ENCODE measurements around the gene LEP.
A peak's percentile ranks its signal among the peaks of the same experiment; 100 is the strongest.

LEP gene

GRCh38 chr7:128259131-128260061 lies 18.3 kb downstream of the LEP start:
- Histone ChIP-seq H3K9me3 (ENCODE audit: control insufficient read depth in 5 of 5, low read length in 5 of 5) (no peaks in the 10 kb centered on the region), H3K4me1 (ENCODE audit: control insufficient read depth in 5 of 5, insufficient read depth in 5 of 5, low read length in 5 of 5) (peaks cover 0 to 53% (median 18%) of the 10 kb centered on the region in 5 donors), H3K27ac (ENCODE audit: low read depth, low read length) (peak overlapping the region; percentile 33), H3K36me3 (ENCODE audit: control insufficient read depth in 5 of 5, insufficient read depth in 5 of 5, low read length in 5 of 5) (peaks cover 0 to 12% (median 6%) of the 10 kb centered on the region in 5 donors), H3K4me3 (ENCODE audit: low read depth in 1 of 5, low read length in 5 of 5) (no peak overlapping the region), H3K9ac (ENCODE audit: low read length in 5 of 5) (no peak overlapping the region), H3K27me3 (ENCODE audit: control insufficient read depth in 5 of 5, insufficient read depth in 4 of 5, low read length in 5 of 5) (no peaks in the 10 kb centered on the region)

GRCh38 chr7:128260069-128260795 lies 19.2 kb downstream of the LEP start:
- Histone ChIP-seq H3K9ac (ENCODE audit: low read length in 5 of 5) (no peak overlapping the region), H3K27me3 (ENCODE audit: control insufficient read depth in 5 of 5, insufficient read depth in 4 of 5, low read length in 5 of 5) (no peaks in the 10 kb centered on the region), H3K4me3 (ENCODE audit: low read depth in 1 of 5, low read length in 5 of 5) (no peak overlapping the region), H3K27ac (ENCODE audit: low read depth, low read length) (no peak overlapping the region), H3K36me3 (ENCODE audit: control insufficient read depth in 5 of 5, insufficient read depth in 5 of 5, low read length in 5 of 5) (peaks cover 0 to 4% (median 0%) of the 10 kb centered on the region in 5 donors), H3K9me3 (ENCODE audit: control insufficient read depth in 5 of 5, low read length in 5 of 5) (no peaks in the 10 kb centered on the region), H3K4me1 (ENCODE audit: control insufficient read depth in 5 of 5, insufficient read depth in 5 of 5, low read length in 5 of 5) (peaks cover 0 to 54% (median 24%) of the 10 kb centered on the region in 5 donors)

GRCh38 chr7:128262273-128263028 lies 21.4 kb downstream of the LEP start:
- peaks cover 0 to 4% (median 0%) of the 10 kb centered on the region in 5 donors for H3K27me3 ChIP-seq (ENCODE audit: control insufficient read depth in 5 of 5, insufficient read depth in 4 of 5, low read length in 5 of 5)
- H3K36me3 ChIP-seq (ENCODE audit: control insufficient read depth in 5 of 5, insufficient read depth in 5 of 5, low read length in 5 of 5), result no peaks in the 10 kb centered on the region
- no peak overlapping the region for H3K27ac ChIP-seq (ENCODE audit: low read depth, low read length)
- H3K9me3 ChIP-seq (ENCODE audit: control insufficient read depth in 5 of 5, low read length in 5 of 5), result no peaks in the 10 kb centered on the region
- H3K4me1 ChIP-seq (ENCODE audit: control insufficient read depth in 5 of 5, insufficient read depth in 5 of 5, low read length in 5 of 5), result peaks cover 0 to 60% (median 38%) of the 10 kb centered on the region in 5 donors
- no peak overlapping the region for H3K9ac ChIP-seq (ENCODE audit: low read length in 5 of 5)
- no peak overlapping the region for H3K4me3 ChIP-seq (ENCODE audit: low read depth in 1 of 5, low read length in 5 of 5)

GRCh38 chr7:128263420-128263819 lies 22.3 kb downstream of the LEP start:
- Histone ChIP-seq H3K27me3 (ENCODE audit: control insufficient read depth in 5 of 5, insufficient read depth in 4 of 5, low read length in 5 of 5) (peaks cover 0 to 8% (median 0%) of the 10 kb centered on the region in 5 donors), H3K27ac (ENCODE audit: low read depth, low read length) (peak overlapping the region; percentile 63), H3K4me1 (ENCODE audit: control insufficient read depth in 5 of 5, insufficient read depth in 5 of 5, low read length in 5 of 5) (peaks cover 0 to 60% (median 40%) of the 10 kb centered on the region in 5 donors), H3K9ac (ENCODE audit: low read length in 5 of 5) (peak overlapping the region in 1 of 5 donors; percentile 18), H3K36me3 (ENCODE audit: control insufficient read depth in 5 of 5, insufficient read depth in 5 of 5, low read length in 5 of 5) (no peaks in the 10 kb centered on the region), H3K9me3 (ENCODE audit: control insufficient read depth in 5 of 5, low read length in 5 of 5) (no peaks in the 10 kb centered on the region), H3K4me3 (ENCODE audit: low read depth in 1 of 5, low read length in 5 of 5) (no peak overlapping the region)

GRCh38 chr7:128264477-128264876 lies 23.4 kb downstream of the LEP start:
- Histone ChIP-seq H3K4me3 (ENCODE audit: low read depth in 1 of 5, low read length in 5 of 5) (no peak overlapping the region), H3K36me3 (ENCODE audit: control insufficient read depth in 5 of 5, insufficient read depth in 5 of 5, low read length in 5 of 5) (no peaks in the 10 kb centered on the region), H3K27me3 (ENCODE audit: control insufficient read depth in 5 of 5, insufficient read depth in 4 of 5, low read length in 5 of 5) (peaks cover 0 to 8% (median 0%) of the 10 kb centered on the region in 5 donors), H3K27ac (ENCODE audit: low read depth, low read length) (peak overlapping the region; percentile 63), H3K4me1 (ENCODE audit: control insufficient read depth in 5 of 5, insufficient read depth in 5 of 5, low read length in 5 of 5) (peaks cover 0 to 54% (median 40%) of the 10 kb centered on the region in 5 donors), H3K9me3 (ENCODE audit: control insufficient read depth in 5 of 5, low read length in 5 of 5) (no peaks in the 10 kb centered on the region), H3K9ac (ENCODE audit: low read length in 5 of 5) (no peak overlapping the region)

DNA sequence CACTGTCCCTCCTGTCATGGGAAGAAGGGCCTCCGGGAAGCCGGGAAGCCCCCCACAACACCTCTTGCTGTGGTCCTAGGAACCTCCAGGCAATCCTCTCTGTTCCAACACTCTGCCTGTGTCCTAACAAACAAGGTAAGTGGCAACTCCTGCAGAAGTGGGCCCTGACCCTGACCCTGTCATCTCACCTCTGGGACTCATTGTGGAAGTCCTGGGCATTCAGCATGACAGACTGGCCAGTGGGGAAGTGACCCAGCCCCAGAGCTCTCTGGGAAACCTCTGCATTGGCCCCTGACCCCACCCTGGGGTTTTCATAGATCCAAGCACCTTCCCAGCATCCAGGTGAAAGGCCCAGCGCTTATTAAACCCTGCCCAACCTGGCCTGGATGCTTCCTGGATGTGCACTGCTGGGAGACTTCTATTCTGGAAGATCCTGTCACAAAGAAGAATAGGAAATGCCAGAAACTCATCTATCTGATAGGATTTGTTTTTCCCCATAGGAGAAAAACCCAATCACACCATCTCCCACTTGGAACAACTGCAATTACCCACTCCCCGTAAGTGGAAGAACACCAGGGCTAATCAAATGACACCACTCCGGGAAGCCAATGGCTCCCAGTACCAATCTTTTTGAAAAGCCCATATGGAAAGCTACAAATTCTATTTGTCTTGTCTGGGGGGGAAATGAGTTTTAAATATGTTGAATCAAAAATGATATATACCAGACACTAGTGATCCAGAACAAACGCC lies 24.3 kb downstream of the LEP start:
- peaks cover 0 to 8% (median 0%) of the 10 kb centered on the region in 5 donors for H3K27me3 ChIP-seq (ENCODE audit: control insufficient read depth in 5 of 5, insufficient read depth in 4 of 5, low read length in 5 of 5)
- no peak overlapping the region for H3K4me3 ChIP-seq (ENCODE audit: low read depth in 1 of 5, low read length in 5 of 5)
- peaks cover 0 to 54% (median 40%) of the 10 kb centered on the region in 5 donors for H3K4me1 ChIP-seq (ENCODE audit: control insufficient read depth in 5 of 5, insufficient read depth in 5 of 5, low read length in 5 of 5)
- H3K27ac ChIP-seq (ENCODE audit: low read depth, low read length), result peak overlapping the region; percentile 73
- H3K36me3 ChIP-seq (ENCODE audit: control insufficient read depth in 5 of 5, insufficient read depth in 5 of 5, low read length in 5 of 5), result no peaks in the 10 kb centered on the region
- no peaks in the 10 kb centered on the region for H3K9me3 ChIP-seq (ENCODE audit: control insufficient read depth in 5 of 5, low read length in 5 of 5)
- no peak overlapping the region for H3K9ac ChIP-seq (ENCODE audit: low read length in 5 of 5)

DNA sequence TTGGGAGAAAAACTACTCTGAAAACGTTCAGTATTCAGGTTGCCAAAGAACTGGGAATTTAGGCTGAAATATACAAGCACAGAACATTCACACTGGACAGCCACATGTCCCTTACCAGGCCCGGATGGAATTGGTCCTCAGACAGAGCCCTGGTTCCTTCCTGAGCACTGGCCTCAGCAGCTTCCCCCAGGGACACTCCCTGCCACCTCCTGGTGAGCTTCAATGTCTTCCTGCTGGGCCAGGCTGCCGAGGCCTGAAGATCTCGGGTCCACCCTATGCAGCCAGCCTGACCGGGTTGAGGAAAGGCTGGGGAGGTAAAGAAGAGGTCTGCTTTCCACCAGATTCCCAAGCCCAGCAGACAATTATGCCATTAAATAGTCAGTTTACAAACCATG lies 24.8 kb downstream of the LEP start:
- Histone ChIP-seq H3K4me3 (ENCODE audit: low read depth in 1 of 5, low read length in 5 of 5) (no peak overlapping the region), H3K27ac (ENCODE audit: low read depth, low read length) (peak overlapping the region; percentile 73), H3K9ac (ENCODE audit: low read length in 5 of 5) (no peak overlapping the region), H3K36me3 (ENCODE audit: control insufficient read depth in 5 of 5, insufficient read depth in 5 of 5, low read length in 5 of 5) (no peaks in the 10 kb centered on the region), H3K9me3 (ENCODE audit: control insufficient read depth in 5 of 5, low read length in 5 of 5) (no peaks in the 10 kb centered on the region), H3K4me1 (ENCODE audit: control insufficient read depth in 5 of 5, insufficient read depth in 5 of 5, low read length in 5 of 5) (peaks cover 0 to 59% (median 44%) of the 10 kb centered on the region in 5 donors), H3K27me3 (ENCODE audit: control insufficient read depth in 5 of 5, insufficient read depth in 4 of 5, low read length in 5 of 5) (peaks cover 0 to 12% (median 0%) of the 10 kb centered on the region in 5 donors)

DNA sequence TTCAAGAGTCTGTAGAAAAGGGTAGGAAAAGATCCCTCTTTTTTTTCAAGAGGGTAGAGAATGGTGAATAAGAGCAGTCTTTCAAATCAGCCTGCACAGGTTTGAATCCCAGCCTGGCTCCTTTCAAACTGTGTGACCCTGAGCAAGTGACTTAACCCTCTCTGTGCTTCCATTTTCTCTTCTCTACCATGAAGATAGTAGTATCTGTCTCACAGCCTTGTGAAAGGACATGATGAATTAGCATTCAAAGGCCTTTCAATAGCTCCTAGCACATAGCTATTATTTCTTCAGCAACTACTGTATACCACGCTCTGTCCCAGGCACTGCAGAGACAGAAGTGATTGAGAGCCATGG lies 25.4 kb downstream of the LEP start:
- Histone ChIP-seq H3K27me3 (ENCODE audit: control insufficient read depth in 5 of 5, insufficient read depth in 4 of 5, low read length in 5 of 5) (peaks cover 0 to 16% (median 0%) of the 10 kb centered on the region in 5 donors), H3K36me3 (ENCODE audit: control insufficient read depth in 5 of 5, insufficient read depth in 5 of 5, low read length in 5 of 5) (no peaks in the 10 kb centered on the region), H3K4me1 (ENCODE audit: control insufficient read depth in 5 of 5, insufficient read depth in 5 of 5, low read length in 5 of 5) (peaks cover 0 to 65% (median 50%) of the 10 kb centered on the region in 5 donors), H3K27ac (ENCODE audit: low read depth, low read length) (peak overlapping the region; percentile 73), H3K9ac (ENCODE audit: low read length in 5 of 5) (no peak overlapping the region), H3K4me3 (ENCODE audit: low read depth in 1 of 5, low read length in 5 of 5) (peak overlapping the region in 3 of 5 donors; percentile 1 to 26 (median 4)), H3K9me3 (ENCODE audit: control insufficient read depth in 5 of 5, low read length in 5 of 5) (no peaks in the 10 kb centered on the region)

Measured in subcutaneous abdominal adipose tissue (tissue), 5 donors.